ENCODE results near the gene MED8. TPM values are rescaled to one million over a fixed set of nuclear protein-coding genes. Genes with fewer than 3 reads are reported as not detected.

MED8 gene
- total and polyA plus RNA-seq, 2 donors (not counting 1 experiment from before 2014, with no cell fraction given), result 49.7 to 69.2 TPM

- H4K20me1 ChIP-seq (ENCODE audit: control insufficient read depth, extremely low read depth, insufficient read depth, low read length), result no peaks in the 10 kb centered on the region
- peaks cover 12% of the 10 kb centered on the region for H3K36me3 ChIP-seq (ENCODE audit: control insufficient read depth, insufficient read depth, low read length)
- DNase-seq (ENCODE audit: low read depth in 2 of 2), result no peak
- H2AFZ ChIP-seq (ENCODE audit: low read length), result no peak overlapping the region
- no peaks in the 10 kb centered on the region for H3K9me3 ChIP-seq (ENCODE audit: control insufficient read depth, insufficient read depth, low read depth, low read length)
- peak overlapping the region; percentile 56 to 96 (median 84) for H3K4me3 ChIP-seq (replicated peaks in 1 of 4; ENCODE audit: control extremely low read depth in 1 of 4, insufficient read depth in 1 of 4, low read depth in 3 of 4, low read length in 4 of 4)
- H3K9ac ChIP-seq (ENCODE audit: insufficient read depth, low read length), result no peak overlapping the region
- peaks cover 6% of the 10 kb centered on the region for H3K4me1 ChIP-seq (ENCODE audit: control insufficient read depth, extremely low read depth, insufficient read depth, low read length)
- peak overlapping the region; percentile 85 for H3K27ac ChIP-seq (ENCODE audit: insufficient read depth, low read length)
- H3K79me2 ChIP-seq (ENCODE audit: control insufficient read depth, insufficient read depth, low read length), result peaks cover 45% of the 10 kb centered on the region
- H3K4me2 ChIP-seq (ENCODE audit: extremely low read depth, insufficient read depth, low read length), result peak overlapping the region; percentile 93
- TF ChIP-seq, protein P1, sequence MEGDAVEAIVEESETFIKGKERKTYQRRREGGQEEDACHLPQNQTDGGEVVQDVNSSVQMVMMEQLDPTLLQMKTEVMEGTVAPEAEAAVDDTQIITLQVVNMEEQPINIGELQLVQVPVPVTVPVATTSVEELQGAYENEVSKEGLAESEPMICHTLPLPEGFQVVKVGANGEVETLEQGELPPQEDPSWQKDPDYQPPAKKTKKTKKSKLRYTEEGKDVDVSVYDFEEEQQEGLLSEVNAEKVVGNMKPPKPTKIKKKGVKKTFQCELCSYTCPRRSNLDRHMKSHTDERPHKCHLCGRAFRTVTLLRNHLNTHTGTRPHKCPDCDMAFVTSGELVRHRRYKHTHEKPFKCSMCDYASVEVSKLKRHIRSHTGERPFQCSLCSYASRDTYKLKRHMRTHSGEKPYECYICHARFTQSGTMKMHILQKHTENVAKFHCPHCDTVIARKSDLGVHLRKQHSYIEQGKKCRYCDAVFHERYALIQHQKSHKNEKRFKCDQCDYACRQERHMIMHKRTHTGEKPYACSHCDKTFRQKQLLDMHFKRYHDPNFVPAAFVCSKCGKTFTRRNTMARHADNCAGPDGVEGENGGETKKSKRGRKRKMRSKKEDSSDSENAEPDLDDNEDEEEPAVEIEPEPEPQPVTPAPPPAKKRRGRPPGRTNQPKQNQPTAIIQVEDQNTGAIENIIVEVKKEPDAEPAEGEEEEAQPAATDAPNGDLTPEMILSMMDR (conservative IDR thresholded peaks at IDR 0.05 in 1 of 2, IDR thresholded peaks at IDR 0.05 in 1 of 2; ENCODE audit: low read depth in 1 of 2, low read length in 2 of 2), result no peak
- TF ChIP-seq EZH2 (IDR thresholded peaks at IDR 0.05; ENCODE audit: low read length, missing control alignments), result no peak
- H3K27me3 ChIP-seq (ENCODE audit: control insufficient read depth, insufficient read depth, low read length), result no peaks in the 10 kb centered on the region
Observed at GRCh38 chr1:43388613-43389012, 987 bp downstream of the MED8 start.

DNA sequence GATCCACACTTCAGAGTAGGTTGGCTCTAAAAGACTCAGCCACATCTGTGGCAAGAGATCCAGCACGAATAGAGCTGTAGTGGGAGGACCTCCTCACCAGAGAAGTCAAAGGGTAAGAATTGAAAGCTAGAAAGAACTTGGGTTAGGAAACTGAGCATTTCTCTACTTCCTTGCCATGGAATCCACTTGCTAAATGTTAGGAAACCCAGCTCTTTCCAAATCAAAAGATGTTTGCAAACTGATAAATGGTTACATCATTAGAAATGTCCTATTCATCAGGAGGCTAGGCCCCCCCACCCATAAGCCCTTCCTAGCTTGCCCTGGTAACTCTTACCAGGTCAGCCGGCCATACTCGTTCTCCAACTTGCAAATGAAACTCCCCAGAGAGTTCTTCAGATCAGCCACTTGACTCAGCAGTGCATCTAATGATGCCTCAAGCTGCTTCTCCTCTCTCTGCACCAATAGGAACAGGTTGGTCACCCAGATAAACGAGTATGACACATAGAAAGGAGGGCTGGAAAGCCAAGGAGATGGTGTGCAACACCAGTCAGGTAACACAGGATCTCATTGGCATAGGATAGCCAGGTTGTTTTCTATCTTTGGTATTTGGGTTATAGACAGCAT, 1.5 kb downstream of the MED8 start:
- Histone ChIP-seq H3K9ac (ENCODE audit: insufficient read depth, low read length) (no peak overlapping the region), H3K4me2 (ENCODE audit: extremely low read depth, insufficient read depth, low read length) (peak overlapping the region; percentile 93), H3K27ac (ENCODE audit: insufficient read depth, low read length) (no peak overlapping the region), H3K79me2 (ENCODE audit: control insufficient read depth, insufficient read depth, low read length) (peaks cover 45% of the 10 kb centered on the region), H4K20me1 (ENCODE audit: control insufficient read depth, extremely low read depth, insufficient read depth, low read length) (no peaks in the 10 kb centered on the region), H3K4me3 (replicated peaks in 1 of 4; ENCODE audit: control extremely low read depth in 1 of 4, insufficient read depth in 1 of 4, low read depth in 3 of 4, low read length in 4 of 4) (peak overlapping the region; percentile 56 to 96 (median 84)), H2AFZ (ENCODE audit: low read length) (no peak overlapping the region), H3K27me3 (ENCODE audit: control insufficient read depth, insufficient read depth, low read length) (no peaks in the 10 kb centered on the region), H3K4me1 (ENCODE audit: control insufficient read depth, extremely low read depth, insufficient read depth, low read length) (peaks cover 6% of the 10 kb centered on the region), H3K36me3 (ENCODE audit: control insufficient read depth, insufficient read depth, low read length) (peaks cover 16% of the 10 kb centered on the region), H3K9me3 (ENCODE audit: control insufficient read depth, insufficient read depth, low read depth, low read length) (no peaks in the 10 kb centered on the region)
- TF ChIP-seq EZH2 (IDR thresholded peaks at IDR 0.05; ENCODE audit: low read length, missing control alignments), result no peak
- TF ChIP-seq, protein P1 (conservative IDR thresholded peaks at IDR 0.05 in 1 of 2, IDR thresholded peaks at IDR 0.05 in 1 of 2; ENCODE audit: low read depth in 1 of 2, low read length in 2 of 2), result no peak
- peak in 1 of 2 donors; percentile 27 for DNase-seq (ENCODE audit: low read depth in 2 of 2)

DNA sequence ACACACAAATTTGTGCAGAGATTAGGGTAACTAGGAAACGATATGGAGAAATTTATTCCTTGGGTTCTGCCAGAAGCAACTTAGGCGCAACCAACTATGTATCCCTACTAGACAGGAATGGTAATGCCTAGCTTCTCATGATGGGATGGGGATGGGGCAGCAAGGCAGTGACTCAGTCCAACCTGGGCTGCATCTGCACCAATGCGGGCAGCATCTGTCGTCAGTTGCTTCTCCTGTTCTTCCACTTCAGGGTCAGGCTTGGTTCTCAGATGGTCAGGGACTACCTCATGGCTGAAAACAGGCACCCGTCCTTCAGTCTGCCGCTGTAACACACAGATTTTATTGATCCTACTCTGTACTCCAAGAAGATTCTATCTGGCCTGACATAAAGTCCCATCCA, 2.9 kb downstream of the MED8 start:
- H3K4me2 ChIP-seq (ENCODE audit: extremely low read depth, insufficient read depth, low read length), result no peak overlapping the region
- H3K27me3 ChIP-seq (ENCODE audit: control insufficient read depth, insufficient read depth, low read length), result no peaks in the 10 kb centered on the region
- H3K4me1 ChIP-seq (ENCODE audit: control insufficient read depth, extremely low read depth, insufficient read depth, low read length), result peaks cover 6% of the 10 kb centered on the region
- H2AFZ ChIP-seq (ENCODE audit: low read length), result no peak overlapping the region
- DNase-seq (ENCODE audit: low read depth in 2 of 2), result no peak
- no peak overlapping the region for H3K27ac ChIP-seq (ENCODE audit: insufficient read depth, low read length)
- no peaks in the 10 kb centered on the region for H3K9me3 ChIP-seq (ENCODE audit: control insufficient read depth, insufficient read depth, low read depth, low read length)
- TF ChIP-seq, protein P1 (conservative IDR thresholded peaks at IDR 0.05 in 1 of 2, IDR thresholded peaks at IDR 0.05 in 1 of 2; ENCODE audit: low read depth in 1 of 2, low read length in 2 of 2), result no peak
- no peak for TF ChIP-seq EZH2 (IDR thresholded peaks at IDR 0.05; ENCODE audit: low read length, missing control alignments)
- H3K36me3 ChIP-seq (ENCODE audit: control insufficient read depth, insufficient read depth, low read length), result peaks cover 24% of the 10 kb centered on the region
- H3K79me2 ChIP-seq (ENCODE audit: control insufficient read depth, insufficient read depth, low read length), result peaks cover 45% of the 10 kb centered on the region
- no peak overlapping the region for H3K4me3 ChIP-seq (replicated peaks in 1 of 4; ENCODE audit: control extremely low read depth in 1 of 4, insufficient read depth in 1 of 4, low read depth in 3 of 4, low read length in 4 of 4)
- H3K9ac ChIP-seq (ENCODE audit: insufficient read depth, low read length), result no peak overlapping the region
- no peaks in the 10 kb centered on the region for H4K20me1 ChIP-seq (ENCODE audit: control insufficient read depth, extremely low read depth, insufficient read depth, low read length)
